HG03039 (cell line): ENCODE results near the gene DNMT3A.

Experiments
- ATAC-seq: cut with Tn5 transposase; IDR thresholded peaks from one replicate; pipeline ENCODE4 v1.9.1; 2021; ENCODE audit warnings: mild to moderate bottlenecking, moderate library complexity; ENCODE audit not compliant: unreplicated experiment

Gene DNMT3A

DNA sequence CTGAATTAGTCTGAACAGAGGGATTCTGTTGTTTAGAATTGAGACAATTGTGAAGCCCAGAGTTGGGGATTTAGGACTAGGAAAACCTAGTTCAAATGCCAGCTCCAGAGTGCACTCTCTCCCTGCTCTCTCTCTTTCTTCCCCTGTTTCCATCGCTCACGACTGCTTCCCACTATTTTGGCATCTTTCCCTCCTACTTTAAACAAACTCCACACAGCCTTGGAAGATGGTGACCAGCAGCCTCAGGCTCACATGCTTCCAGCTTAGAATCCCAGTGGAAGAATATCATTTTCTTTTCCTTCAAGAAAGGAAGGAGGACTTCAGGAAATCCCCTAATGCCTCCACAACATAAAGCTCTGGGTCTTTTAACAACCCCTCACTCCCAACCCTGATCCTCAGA, 6.1 kb upstream of the DNMT3A start:
- ATAC-seq, result no peak

DNA sequence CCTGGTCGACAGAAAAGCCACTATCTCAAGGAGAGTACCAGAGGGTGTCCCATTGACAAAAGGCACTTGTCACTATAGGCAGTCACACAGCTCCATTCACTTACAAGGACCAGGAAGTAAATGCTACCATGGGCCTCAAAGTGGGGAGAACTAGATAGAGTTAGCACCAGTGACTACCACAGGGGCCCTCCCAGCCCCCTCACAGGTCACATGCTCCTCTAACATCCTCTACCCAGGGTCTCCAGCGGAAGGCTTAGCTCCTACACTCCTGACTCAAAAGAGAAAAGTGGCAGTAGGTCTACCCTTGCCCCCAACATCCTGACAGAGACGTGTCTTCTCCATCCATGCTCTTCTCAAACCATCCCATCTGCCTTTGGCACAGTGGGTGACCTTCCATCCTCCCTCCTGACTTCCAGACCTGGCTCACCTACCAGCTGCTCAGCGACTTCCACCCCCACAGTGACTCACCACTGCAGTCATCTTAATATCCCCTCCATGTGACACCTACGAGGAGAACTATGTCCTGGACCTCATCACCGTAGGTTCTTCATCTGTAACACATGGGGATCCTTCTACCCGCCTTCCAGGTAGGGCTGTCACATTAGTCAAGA, 5.6 kb upstream of the DNMT3A start:
- no peak for ATAC-seq

DNA sequence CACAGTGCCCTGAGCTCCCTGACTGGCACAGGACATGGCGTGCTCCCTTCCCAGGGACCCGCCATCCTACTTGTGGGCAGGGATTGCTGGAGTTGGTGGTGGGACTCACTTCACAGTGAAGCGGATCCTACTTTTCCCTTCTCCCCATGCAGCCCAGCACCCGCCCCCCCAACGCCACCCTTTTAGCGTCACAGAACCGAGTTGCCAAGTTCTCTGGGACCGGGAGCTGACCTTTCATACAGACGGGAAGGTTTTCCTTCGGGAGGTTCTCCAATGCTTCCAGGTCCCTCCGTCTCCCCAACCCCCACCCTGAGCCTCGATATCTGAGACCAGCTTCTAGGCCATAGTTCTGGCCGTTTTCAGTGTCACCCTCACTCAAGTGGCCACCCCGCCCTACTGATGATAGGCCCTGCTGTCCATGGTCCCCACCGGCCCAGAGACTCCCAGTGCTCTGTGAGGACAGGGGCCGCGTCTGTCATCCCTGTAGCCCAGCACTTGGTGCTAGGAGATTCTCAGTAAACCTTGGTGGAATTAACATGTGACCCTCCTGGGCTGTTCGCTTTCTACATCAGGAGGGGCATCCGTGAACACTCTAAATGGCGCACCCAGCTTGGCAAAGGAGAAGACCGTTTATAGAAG, 1.6 kb upstream of the DNMT3A start:
- ATAC-seq, result no peak

DNA sequence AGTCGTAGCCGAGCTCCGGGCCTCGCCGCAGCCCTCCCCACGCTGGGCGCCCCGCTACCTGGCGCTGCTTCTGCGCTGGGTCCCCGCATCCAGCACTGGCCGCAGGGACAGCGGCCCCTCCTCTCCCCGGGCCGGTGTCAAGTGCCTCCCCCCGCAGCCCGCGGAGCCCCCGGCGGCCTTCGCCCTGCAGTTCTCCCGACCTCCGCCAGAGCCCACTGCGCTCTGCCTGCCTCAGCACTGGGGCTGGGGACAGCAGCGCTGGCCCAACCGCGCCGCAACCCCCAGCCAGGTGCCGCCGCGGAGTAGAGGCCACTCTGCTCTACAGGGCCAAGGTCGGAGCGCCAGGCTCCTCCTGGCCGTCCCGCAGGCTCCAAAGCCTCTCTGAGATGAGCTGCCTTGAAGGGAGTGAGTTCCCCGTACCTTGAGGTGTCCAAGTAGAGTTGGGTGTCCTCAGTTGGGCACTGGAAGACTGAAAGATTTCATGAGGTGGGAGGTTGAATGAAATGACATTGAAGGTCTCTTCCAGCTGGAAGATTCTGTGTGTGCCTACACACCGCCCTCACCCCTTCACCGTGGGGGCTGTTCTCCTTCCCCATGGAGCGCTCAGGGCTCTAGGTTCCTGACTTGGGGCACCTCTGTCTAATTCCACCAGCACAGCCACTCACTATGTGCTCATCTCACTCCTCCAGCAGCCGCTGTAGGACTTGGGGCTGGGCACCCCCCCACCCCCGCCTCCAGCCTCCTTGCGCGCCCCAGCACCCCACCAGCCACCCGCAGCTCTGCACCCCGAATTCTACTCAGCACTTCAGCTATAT, 854 bp upstream of the DNMT3A start:
- ATAC-seq, result peak; percentile 57

DNA sequence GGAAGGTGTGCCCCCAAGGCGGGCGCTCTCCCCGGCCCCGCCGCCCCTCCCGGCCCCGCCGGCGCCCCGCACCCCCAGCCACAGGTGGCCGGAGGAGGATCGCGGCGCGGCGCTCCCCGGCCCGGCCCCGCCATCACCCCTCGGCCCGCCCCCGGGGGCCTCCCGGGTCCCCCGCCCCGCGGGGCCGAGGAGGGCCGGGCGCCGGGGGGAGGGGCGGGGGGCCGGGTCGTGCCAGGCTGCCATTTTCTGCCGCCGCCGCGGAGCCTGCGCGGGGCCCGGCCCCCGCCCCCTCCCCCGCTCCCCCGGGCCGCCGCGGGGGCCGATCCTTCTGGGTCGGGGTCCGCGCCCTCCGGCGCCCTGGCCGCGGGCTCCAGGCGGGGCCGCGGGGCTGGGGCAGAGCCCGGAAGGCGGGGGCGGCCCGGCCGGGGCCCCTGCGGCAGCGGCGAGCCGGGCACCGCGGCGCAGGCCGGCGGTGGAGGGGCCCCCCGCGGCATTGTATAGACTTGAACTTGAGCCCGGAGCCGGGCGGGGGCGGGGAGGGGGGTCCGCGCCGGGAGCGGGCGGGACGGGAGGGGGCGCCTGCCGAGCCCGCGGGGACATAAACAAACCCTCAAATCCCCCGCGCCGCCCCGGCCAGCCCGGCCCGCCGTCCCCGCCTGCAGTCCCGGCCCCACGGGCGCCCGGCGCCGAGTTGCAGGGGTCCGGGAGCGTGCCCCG, 556 bp downstream of the DNMT3A start:
- peak; percentile 23 for ATAC-seq

DNA sequence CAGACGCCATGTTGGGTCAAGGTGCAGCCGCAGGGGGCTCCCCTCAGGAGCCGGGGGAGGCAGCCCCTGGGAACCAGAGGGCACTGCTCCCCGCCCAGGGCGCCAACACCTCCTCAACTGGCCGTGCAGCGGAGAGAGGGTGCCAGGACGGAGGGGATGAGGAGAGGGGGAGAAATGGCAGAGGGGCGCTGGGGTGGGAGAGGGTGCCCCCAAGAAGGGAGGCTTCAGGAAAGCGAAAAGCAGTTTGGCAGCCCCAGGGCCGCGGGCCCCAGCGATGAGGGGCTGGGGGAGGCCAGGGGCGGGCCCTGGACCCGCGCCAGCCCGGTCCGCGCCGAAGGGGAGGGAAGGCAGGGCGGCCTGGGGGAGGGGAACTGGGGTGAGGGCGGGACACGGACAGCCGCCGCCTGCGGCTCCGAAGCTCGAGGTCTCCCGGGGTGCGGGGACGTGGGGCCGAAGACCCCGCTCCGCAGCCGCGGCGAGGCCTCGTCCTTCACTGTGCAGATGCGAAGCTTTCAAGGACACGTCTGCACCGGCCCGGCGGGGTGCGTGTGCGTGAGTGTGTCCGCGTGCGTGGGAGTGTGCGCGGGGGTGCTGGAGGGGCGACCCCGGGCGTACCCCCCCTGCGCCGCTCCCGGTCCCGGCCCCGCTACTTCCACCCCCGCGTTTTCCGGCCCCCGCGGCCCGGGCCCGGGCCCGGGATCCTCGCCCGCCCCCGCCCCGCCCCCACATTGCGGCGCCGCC, 1.4 kb downstream of the DNMT3A start:
- no peak for ATAC-seq

DNA sequence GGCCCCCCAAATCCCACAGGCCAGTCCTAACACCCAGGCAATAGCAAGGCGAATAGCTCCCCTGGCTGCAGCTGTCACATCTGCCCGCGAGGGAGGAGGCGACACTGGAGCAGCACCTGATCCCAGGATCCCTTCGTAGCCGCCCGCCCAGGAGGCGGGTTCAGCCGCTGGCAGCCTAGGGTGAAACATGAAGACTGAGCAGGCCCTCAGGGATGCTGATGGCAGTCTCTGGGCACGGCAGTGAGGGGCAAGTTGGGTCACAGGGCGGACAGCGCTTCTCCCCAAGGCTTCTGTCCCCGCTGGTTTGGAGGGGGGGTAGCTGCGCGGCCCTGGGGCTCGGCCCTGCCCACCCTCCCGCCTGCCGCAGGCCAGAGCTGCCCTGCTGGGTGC, 1.9 kb downstream of the DNMT3A start:
- no peak for ATAC-seq

DNA sequence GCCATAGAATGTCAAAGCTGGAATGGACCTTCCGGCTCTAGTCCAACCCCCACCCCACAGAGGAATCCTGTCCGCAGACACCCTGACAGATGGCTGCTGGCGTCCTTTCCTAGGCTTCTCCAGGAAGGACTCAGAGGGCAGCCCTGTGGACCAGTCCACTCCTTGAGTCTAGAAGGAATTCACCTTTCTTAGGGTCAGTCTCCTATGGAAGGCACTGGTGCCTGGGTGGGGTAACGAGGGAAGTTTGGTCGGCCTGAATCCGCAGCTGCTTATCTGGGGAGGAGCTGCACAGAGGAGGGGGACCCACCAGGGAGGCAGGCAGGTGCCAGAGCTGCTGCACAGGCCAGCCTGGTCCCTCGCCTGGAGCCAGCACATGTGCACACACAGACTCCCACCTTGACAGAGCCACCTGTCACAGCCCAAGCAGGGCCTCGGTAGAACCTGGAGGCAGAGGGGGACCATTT, 2.5 kb downstream of the DNMT3A start:
- ATAC-seq, result no peak

DNA sequence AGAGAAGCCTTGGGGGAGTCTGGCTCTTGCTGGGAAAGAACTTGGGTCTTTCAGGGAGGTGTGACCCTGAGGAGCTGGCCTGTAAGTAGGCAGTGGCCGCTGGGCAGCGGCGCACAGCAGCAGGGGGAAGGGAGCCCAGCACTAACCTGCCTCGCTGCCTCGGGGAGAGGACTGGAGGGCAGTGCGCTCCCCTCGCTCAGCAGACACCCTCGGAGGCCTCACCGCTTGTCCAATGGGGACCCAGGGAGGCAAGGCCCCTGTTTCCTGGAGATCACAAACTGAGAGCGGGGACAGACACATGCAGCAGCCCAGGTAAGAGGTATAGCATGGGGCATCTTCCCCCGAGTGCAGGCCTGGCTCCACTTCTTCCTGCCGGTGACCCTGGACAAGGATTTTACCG, 3.3 kb downstream of the DNMT3A start:
- no peak for ATAC-seq

DNA sequence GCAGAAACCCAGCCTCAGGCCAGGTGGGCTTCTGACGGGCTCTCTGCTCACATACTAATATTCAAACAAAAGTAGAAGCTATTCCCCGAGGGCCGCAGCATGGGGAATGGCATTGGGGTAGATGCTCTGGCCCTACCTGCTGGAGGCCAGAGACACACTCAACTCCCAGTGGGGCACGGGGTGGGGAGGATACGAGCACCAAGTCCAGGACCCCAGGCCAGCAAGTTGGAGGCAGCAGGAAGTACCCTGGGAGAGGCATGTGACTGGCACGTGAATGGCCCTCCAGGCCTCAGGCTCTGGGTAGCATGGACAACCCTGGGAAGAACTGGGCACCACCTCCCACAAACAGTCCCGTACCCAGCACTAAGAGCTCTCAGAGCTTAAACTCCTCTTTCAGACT, 3.8 kb downstream of the DNMT3A start:
- no peak for ATAC-seq

DNA sequence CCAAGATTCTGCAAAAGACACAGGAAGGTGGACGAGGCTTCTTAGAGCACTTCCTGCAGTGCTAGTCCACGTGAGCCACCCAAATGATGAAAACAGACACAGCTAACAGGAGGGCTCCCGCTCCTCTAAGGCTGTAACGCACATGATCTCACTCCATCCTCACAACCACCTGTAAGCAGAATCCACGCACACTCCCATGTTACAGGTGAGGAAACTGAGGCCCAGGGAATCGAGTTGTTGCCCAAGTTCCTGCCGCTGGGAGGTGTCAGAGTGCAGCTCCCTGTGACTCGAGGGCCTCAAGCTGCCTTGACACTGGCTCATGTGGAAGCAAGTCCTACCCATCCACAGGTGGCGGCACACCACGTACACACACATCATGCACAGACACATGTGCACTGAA, 4.4 kb downstream of the DNMT3A start:
- no peak for ATAC-seq

DNA sequence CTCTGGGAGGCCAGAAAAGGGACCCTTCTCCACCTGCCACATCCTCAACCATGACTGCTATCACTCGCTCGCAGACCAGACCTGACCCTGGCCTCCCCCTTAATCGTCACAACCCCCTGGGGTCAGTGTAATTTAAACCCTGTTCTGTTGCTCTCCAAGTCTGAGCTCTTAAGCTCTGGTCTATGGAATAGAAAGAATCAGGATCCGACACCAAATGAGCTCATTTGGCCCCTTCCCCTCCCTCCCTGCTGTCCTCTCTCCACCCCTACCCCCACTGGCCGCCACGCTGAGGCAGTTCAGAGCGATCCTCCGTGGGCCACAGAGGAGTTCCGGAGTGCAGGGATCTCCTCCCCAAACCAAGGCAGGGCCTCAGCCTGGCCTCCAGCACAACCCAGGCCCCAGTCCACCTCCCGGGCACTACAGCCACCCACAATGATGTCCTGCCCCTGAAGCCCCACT, 5.3 kb downstream of the DNMT3A start:
- no peak for ATAC-seq

DNA sequence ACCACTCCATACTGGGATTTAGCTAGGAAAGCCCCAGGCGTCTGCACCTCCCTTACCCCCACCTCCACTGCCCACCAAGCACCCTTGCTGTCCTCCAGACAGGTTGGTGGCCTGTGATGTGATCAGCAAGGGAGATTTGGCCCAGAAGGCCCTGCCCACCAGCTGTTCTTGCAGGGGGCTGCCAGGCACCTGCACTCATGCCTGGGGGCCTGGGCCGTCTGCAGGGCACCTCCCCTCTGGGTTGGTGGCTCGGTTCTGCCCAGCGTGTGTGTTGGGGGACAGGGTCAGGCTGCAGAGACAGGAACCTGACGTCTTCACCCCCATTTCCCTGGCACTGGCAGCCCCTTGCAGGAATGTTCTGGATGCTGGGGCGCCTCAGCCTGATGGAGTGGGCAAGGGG, 5.8 kb downstream of the DNMT3A start:
- ATAC-seq, result no peak

DNA sequence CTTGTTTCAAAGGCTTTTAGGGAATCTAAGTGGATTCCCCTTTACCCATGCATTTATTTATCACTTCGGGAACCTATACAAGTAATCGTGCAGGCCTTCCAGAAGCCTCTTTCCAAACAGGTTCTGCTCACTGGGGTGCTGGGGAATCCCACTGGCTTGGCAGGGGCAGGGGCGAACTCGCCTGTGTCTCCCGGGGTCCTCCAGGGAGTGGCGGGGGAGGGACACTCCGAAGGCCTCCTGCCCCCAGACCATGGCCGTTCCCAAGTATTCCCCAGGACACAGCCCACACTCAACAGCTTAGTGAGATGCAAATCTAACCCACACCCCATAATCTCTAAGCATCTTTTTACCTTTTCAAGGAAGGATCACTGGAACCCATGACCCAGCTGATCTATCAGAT, 6.5 kb downstream of the DNMT3A start:
- ATAC-seq, result no peak

DNA sequence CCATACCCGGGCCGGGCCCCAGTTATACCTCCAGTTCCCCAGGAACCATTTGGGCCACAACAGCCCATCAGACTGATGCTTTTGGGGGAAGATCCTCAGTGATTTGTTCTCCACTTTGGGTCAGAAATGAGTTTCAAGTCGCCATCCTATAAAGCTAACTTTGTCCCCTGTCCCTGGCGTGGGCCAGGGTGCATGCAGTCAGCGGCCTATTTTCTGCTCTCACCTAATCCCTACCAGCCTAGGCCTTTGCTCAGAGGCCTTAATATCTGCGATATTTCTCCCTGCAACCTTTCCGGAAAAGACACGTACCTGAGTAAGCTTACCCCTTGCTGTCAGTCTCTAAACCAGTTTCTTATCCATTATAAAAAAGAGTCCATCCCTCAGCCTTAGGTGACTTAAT, 7.2 kb downstream of the DNMT3A start:
- no peak for ATAC-seq

DNA sequence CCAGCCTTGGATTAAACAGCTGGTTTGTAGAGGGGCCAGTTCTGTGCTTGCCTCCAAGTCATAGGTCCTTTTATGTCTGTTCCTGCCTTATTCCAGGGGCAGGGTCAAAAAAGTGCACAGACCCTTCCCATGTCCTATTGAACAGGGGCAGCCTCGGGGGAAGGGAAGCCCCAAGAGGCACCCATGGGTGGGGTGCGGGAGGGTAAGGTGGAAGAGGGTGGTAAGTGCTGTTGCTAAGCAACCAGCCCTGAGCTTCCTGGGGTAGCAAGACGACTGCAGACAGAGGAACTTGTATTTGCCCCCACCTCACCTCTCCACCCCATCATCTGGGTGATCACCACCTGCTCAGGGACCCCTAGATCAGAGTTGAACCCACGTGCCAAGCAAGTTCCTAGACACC, 7.7 kb downstream of the DNMT3A start:
- no peak for ATAC-seq

DNA sequence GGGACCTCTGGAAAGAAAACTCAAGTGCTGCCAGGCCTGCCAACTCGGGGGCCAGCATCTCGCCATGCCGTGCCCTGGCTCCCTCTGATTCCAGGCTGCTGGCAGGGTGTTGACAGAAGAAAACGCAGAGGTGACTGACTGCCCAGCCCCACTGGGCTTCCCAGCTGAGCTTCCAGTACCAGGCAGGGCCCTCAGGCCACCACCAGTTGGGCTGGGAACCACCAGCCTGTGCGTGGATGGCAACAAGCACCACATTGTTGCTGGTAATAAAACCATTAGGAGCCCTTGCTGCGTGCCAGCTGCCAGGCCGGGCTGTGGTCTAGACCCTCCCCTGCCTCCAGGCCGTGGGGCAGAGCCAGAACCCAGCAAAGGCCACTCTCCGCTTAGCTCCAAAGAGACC, 9.2 kb downstream of the DNMT3A start:
- ATAC-seq, result no peak

DNA sequence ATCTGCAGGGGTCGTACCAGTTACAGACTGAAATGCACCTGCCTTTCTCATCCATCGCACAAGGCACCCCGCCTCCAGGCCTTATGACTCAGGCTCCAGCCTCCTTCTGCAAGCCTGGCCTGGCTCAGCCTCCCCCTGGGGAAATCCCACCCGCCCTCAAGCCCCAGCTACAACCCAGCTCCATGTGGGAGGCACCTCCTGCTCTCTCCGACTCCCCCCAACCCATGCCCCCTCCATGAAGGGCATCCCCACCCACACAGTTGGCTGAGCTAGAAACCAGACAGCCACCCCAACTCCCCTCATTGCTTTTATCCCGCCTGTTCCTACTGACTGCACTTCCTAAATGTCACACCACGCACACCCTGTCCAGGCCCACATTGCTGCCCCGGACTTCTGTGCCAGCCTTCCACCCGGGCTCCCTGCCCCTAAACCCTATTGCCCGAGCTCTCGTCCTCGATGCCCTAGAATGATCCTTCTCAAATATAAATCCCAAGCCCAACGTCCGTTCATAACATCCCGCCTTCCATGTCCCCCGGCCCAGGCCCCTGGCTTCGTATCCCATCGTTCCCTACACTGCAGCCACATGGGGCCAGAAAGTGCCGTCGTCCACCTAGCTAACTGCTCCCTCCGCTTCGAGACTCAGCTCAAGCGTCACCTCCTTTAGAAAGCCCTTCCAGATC, 9.9 kb downstream of the DNMT3A start:
- no peak for ATAC-seq

DNA sequence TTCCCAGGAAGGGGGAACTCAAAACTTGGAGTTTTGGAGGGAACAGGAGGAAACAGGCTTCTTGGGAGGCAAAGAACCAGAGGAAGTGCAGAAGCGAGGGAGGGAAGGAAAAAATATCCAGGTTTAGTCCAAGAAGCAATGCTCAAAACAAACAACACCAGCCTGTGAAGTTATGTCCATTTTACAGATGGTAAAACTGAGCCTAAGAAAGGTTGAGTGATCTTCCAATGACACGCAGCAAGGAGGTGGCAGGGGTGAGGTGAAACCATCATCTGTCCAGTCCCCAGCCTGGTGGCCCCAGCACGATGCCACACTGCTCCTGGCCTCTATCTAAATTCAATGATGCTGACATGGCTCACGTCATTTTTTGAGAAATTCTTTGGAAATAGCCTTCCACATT, 10.8 kb downstream of the DNMT3A start:
- no peak for ATAC-seq

DNA sequence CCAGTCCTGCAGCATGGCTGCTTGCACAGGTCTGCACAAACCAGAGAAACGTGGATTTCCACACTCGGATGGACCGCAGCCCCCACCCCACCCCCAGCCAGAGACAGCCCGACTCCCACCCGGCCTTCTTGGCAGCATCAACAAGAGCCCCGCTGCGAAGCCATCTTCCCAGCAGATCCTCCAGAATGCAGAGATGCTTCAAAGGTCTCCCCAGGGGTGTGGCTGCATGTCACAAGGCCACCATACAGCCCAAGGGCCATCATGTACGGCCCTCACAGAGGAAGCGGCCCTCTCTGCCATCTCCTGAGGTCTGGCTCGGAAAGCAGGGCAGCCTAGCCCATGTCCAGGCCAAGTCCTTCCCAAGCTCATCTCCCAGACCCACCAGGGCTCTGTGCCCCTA, 11.5 kb downstream of the DNMT3A start:
- ATAC-seq, result no peak
